ENCODE measurements around the gene GAD2.

GAD2 gene

DNA sequence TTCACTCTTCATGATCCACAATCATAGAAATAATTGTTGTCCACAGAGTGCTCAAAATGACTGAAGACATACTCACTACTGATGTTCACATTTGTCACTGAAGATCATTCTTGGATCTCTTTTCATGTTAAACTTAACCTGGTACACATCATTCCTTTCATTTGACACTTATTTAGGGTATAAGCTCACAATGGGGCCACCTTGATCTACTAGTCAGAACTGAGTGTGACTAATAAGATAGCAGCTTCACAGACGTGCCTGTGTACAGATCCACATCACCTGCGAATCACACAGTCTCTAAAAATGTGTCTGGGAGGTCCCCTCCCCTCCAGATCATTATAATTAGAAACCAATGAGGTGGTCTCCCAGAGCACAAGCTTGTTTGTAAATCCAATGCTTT, 21.8 kb downstream of the GAD2 start:
- ChIA-PET CTCF (interaction anchor here (0.6 to 0.8 kb wide), 3 partner anchors 73 to 537 kb away, joined by 3 read pairs; no protein-coding TSS in a partner anchor), POLR2A (no interaction called here)
- H3K9me3 ChIP-seq (ENCODE audit: control insufficient read depth, insufficient read depth, low read depth, low read length): no peaks in the 10 kb centered on the region
- no peak overlapping the region for H3K4me3 ChIP-seq (ENCODE audit: low read depth, low read length)
- no peak for TF ChIP-seq SALL2 (tag by site-specific recombination; IDR thresholded peaks at IDR 0.05; ENCODE audit: borderline replicate concordance)
- no peak for TF ChIP-seq ZNF157 (tag by site-specific recombination; IDR thresholded peaks at IDR 0.05)
- TF ChIP-seq ZNF23 (tag by site-specific recombination; IDR thresholded peaks at IDR 0.05; ENCODE audit: borderline replicate concordance): no peak
- TF ChIP-seq ZFP41 (tag by site-specific recombination; IDR thresholded peaks at IDR 0.05; ENCODE audit: borderline replicate concordance): no peak
- TF ChIP-seq, protein P1, sequence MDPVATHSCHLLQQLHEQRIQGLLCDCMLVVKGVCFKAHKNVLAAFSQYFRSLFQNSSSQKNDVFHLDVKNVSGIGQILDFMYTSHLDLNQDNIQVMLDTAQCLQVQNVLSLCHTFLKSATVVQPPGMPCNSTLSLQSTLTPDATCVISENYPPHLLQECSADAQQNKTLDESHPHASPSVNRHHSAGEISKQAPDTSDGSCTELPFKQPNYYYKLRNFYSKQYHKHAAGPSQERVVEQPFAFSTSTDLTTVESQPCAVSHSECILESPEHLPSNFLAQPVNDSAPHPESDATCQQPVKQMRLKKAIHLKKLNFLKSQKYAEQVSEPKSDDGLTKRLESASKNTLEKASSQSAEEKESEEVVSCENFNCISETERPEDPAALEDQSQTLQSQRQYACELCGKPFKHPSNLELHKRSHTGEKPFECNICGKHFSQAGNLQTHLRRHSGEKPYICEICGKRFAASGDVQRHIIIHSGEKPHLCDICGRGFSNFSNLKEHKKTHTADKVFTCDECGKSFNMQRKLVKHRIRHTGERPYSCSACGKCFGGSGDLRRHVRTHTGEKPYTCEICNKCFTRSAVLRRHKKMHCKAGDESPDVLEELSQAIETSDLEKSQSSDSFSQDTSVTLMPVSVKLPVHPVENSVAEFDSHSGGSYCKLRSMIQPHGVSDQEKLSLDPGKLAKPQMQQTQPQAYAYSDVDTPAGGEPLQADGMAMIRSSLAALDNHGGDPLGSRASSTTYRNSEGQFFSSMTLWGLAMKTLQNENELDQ (tag by site-specific recombination; IDR thresholded peaks at IDR 0.05; ENCODE audit: low read depth): no peak
- TF ChIP-seq, protein P2, sequence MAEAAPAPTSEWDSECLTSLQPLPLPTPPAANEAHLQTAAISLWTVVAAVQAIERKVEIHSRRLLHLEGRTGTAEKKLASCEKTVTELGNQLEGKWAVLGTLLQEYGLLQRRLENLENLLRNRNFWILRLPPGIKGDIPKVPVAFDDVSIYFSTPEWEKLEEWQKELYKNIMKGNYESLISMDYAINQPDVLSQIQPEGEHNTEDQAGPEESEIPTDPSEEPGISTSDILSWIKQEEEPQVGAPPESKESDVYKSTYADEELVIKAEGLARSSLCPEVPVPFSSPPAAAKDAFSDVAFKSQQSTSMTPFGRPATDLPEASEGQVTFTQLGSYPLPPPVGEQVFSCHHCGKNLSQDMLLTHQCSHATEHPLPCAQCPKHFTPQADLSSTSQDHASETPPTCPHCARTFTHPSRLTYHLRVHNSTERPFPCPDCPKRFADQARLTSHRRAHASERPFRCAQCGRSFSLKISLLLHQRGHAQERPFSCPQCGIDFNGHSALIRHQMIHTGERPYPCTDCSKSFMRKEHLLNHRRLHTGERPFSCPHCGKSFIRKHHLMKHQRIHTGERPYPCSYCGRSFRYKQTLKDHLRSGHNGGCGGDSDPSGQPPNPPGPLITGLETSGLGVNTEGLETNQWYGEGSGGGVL (tag by site-specific recombination; IDR thresholded peaks at IDR 0.05): no peak
- TF ChIP-seq ZNF248 (tag by site-specific recombination; IDR thresholded peaks at IDR 0.05): no peak
- no peaks in the 10 kb centered on the region for H3K4me1 ChIP-seq (ENCODE audit: control insufficient read depth, insufficient read depth, low read length)
- no peaks in the 10 kb centered on the region for H3K36me3 ChIP-seq (ENCODE audit: control insufficient read depth in 2 of 2, insufficient read depth in 1 of 2, low read length in 2 of 2)
- H3K27ac ChIP-seq (ENCODE audit: extremely low read depth, low read depth, low read length): no peak overlapping the region

DNA sequence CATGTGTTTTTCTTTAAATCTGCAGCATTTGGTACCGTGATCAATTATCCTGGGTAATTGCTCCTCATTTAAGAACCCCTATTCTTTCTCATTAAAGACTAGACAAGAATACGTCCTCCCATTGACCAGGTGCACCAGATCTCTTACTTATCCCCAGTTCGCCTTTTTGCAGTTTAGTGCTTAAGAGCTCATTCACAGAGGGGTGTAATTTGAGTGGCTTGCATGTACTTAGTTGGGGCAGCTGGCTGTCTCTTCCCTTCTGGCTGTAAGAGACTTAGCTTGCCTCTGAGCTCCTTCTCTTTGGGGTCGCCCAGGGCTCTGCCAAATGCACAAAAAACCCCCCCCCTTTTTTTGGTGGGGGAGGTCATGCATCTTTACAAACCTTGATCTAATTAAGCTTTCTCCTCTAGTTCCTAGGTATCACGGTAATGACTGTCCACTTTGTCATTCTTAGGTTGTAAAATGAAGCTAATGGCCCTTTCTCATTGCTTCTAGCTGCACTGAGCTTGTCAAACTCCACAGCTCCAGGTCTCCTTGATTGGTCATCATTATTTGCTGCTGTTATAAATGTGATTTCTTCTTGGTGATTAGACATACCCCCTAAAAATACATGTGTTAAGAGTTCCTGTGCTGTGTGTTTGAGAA, 26.3 kb downstream of the GAD2 start:
- no peak overlapping the region for H3K4me3 ChIP-seq (ENCODE audit: low read depth, low read length)
- ChIA-PET POLR2A (interaction anchor here (1.1 kb wide), 1 partner anchor 10 kb away, joined by 3 read pairs; no protein-coding TSS in a partner anchor), CTCF (interaction anchor here (0.6 to 0.7 kb wide), 4 partner anchors 27 to 1090 kb away, joined by 3 to 5 read pairs (median 3); no protein-coding TSS in a partner anchor)
- no peaks in the 10 kb centered on the region for H3K9me3 ChIP-seq (ENCODE audit: control insufficient read depth, insufficient read depth, low read depth, low read length)
- no peaks in the 10 kb centered on the region for H3K36me3 ChIP-seq (ENCODE audit: control insufficient read depth in 2 of 2, insufficient read depth in 1 of 2, low read length in 2 of 2)
- H3K27ac ChIP-seq (ENCODE audit: extremely low read depth, low read depth, low read length): no peak overlapping the region
- TF ChIP-seq TCF7L2 (IDR thresholded peaks at IDR 0.05; ENCODE audit: borderline replicate concordance, low read depth, low read length) (no peak), ZNF292 (tag by site-specific recombination; IDR thresholded peaks at IDR 0.05; ENCODE audit: borderline replicate concordance, low read depth) (no peak), ZNF174 (tag by site-specific recombination; IDR thresholded peaks at IDR 0.05) (no peak), ZNF132 (tag by site-specific recombination; IDR thresholded peaks at IDR 0.05; ENCODE audit: borderline replicate concordance) (no peak), PRDM1 (tag by site-specific recombination; IDR thresholded peaks at IDR 0.05) (no peak), ZNF302 (tag by site-specific recombination; IDR thresholded peaks at IDR 0.05; ENCODE audit: low read depth) (no peak), ZNF354C (tag by site-specific recombination; IDR thresholded peaks at IDR 0.05; ENCODE audit: borderline replicate concordance, low read depth) (no peak), ZNF658 (tag by site-specific recombination; IDR thresholded peaks at IDR 0.05) (no peak), RBAK (tag by site-specific recombination; IDR thresholded peaks at IDR 0.05) (no peak)
- TF ChIP-seq, protein P3, sequence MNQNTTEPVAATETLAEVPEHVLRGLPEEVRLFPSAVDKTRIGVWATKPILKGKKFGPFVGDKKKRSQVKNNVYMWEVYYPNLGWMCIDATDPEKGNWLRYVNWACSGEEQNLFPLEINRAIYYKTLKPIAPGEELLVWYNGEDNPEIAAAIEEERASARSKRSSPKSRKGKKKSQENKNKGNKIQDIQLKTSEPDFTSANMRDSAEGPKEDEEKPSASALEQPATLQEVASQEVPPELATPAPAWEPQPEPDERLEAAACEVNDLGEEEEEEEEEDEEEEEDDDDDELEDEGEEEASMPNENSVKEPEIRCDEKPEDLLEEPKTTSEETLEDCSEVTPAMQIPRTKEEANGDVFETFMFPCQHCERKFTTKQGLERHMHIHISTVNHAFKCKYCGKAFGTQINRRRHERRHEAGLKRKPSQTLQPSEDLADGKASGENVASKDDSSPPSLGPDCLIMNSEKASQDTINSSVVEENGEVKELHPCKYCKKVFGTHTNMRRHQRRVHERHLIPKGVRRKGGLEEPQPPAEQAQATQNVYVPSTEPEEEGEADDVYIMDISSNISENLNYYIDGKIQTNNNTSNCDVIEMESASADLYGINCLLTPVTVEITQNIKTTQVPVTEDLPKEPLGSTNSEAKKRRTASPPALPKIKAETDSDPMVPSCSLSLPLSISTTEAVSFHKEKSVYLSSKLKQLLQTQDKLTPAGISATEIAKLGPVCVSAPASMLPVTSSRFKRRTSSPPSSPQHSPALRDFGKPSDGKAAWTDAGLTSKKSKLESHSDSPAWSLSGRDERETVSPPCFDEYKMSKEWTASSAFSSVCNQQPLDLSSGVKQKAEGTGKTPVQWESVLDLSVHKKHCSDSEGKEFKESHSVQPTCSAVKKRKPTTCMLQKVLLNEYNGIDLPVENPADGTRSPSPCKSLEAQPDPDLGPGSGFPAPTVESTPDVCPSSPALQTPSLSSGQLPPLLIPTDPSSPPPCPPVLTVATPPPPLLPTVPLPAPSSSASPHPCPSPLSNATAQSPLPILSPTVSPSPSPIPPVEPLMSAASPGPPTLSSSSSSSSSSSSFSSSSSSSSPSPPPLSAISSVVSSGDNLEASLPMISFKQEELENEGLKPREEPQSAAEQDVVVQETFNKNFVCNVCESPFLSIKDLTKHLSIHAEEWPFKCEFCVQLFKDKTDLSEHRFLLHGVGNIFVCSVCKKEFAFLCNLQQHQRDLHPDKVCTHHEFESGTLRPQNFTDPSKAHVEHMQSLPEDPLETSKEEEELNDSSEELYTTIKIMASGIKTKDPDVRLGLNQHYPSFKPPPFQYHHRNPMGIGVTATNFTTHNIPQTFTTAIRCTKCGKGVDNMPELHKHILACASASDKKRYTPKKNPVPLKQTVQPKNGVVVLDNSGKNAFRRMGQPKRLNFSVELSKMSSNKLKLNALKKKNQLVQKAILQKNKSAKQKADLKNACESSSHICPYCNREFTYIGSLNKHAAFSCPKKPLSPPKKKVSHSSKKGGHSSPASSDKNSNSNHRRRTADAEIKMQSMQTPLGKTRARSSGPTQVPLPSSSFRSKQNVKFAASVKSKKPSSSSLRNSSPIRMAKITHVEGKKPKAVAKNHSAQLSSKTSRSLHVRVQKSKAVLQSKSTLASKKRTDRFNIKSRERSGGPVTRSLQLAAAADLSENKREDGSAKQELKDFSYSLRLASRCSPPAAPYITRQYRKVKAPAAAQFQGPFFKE (tag by site-specific recombination; IDR thresholded peaks at IDR 0.05; ENCODE audit: borderline replicate concordance): no peak
- no peaks in the 10 kb centered on the region for H3K4me1 ChIP-seq (ENCODE audit: control insufficient read depth, insufficient read depth, low read length)

All from HEK293 (cell line).